OCI-LY3 (cell line): ENCODE measurements around the gene ID2.

Experiments used
- H2AFZ ChIP-seq: fragments of 200-600, 300-600 bp; shearing (Covaris generic); 2 replicates; pipeline ENCODE4 v1.6.0; 2014; ENCODE audit warnings: antibody characterized with exemption, low read depth, low read length
- H3K27ac ChIP-seq: fragments of 200-600, 300-600 bp; sonication (generic); 2 replicates; pipeline ENCODE4 v1.5.1; 2014; ENCODE audit warnings: mild to moderate bottlenecking, low read length, moderate library complexity, mixed read lengths
- H3K27me3 ChIP-seq: fragments of 200-600, 300-600 bp; sonication (generic); 2 replicates; pipeline ENCODE4 v1.6.1; 2014; ENCODE audit warnings: low read depth, low read length, mixed read lengths
- H3K36me3 ChIP-seq: fragments of 200-600, 300-600 bp; sonication (generic); replicated peaks from 2 replicates; pipeline ENCODE3; 2014; ENCODE audit warnings: low read depth, low read length, mixed read lengths
- H3K4me1 ChIP-seq: fragments of 300-600, 200-600 bp; sonication (generic); 2 replicates; pipeline ENCODE4 v1.6.1; 2014; ENCODE audit warnings: low read length, mixed read lengths
- H3K4me2 ChIP-seq: fragments of 200-600, 300-600 bp; sonication (generic); 2 replicates; pipeline ENCODE4 v1.6.1; 2014; ENCODE audit warnings: low read length, mixed read lengths
- H3K4me3 ChIP-seq: fragments of 300-600, 200-600 bp; sonication (generic); 2 replicates; pipeline ENCODE4 v1.5.1; 2014; ENCODE audit warnings: antibody characterized with exemption, mild to moderate bottlenecking, low read length, moderate library complexity
- H3K79me2 ChIP-seq: fragments of 300-600, 200-600 bp; shearing (Covaris generic); 2 replicates; pipeline ENCODE4 v1.6.1; 2014; ENCODE audit warnings: mild to moderate bottlenecking, low read length, mixed read lengths
- H3K9ac ChIP-seq: fragments of 300-600, 200-600 bp; shearing (Covaris generic); 2 replicates; pipeline ENCODE4 v1.6.0; 2014; ENCODE audit warnings: mild to moderate bottlenecking, low read length, moderate library complexity
- H3K9me3 ChIP-seq: fragments of 200-600, 300-600 bp; shearing (Covaris generic); 2 replicates; pipeline ENCODE4 v1.6.1; 2014; ENCODE audit warnings: low read length, mixed read lengths; ENCODE audit not compliant: insufficient read depth
- H4K20me1 ChIP-seq: fragments of 200-600, 300-600 bp; sonication (generic); 2 replicates; pipeline ENCODE4 v1.6.1; 2016; ENCODE audit warnings: low read length, mixed read lengths; ENCODE audit not compliant: insufficient read depth
- EZH2phosphoT487 ChIP-seq: fragments of 200-600 bp; shearing (Covaris generic); IDR thresholded peaks from 2 replicates; pipeline ENCODE4 v1.6.1; 2018; ENCODE audit warnings: antibody characterized with exemption, mixed run types, low read depth
- TF ChIP-seq, protein P1 (sequence below): fragments of 200-600, 300-600 bp; sonication (generic); IDR thresholded peaks from 2 replicates; pipeline ENCODE4 v1.5.1; 2014; ENCODE audit warnings: antibody characterized with exemption, low read length, low read depth

The ID2 gene

GRCh38 chr2:8643250-8643995, 38.4 kb upstream of the ID2 start:
- TF ChIP-seq, protein P1, sequence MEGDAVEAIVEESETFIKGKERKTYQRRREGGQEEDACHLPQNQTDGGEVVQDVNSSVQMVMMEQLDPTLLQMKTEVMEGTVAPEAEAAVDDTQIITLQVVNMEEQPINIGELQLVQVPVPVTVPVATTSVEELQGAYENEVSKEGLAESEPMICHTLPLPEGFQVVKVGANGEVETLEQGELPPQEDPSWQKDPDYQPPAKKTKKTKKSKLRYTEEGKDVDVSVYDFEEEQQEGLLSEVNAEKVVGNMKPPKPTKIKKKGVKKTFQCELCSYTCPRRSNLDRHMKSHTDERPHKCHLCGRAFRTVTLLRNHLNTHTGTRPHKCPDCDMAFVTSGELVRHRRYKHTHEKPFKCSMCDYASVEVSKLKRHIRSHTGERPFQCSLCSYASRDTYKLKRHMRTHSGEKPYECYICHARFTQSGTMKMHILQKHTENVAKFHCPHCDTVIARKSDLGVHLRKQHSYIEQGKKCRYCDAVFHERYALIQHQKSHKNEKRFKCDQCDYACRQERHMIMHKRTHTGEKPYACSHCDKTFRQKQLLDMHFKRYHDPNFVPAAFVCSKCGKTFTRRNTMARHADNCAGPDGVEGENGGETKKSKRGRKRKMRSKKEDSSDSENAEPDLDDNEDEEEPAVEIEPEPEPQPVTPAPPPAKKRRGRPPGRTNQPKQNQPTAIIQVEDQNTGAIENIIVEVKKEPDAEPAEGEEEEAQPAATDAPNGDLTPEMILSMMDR, result no peak
- no peak for TF ChIP-seq EZH2phosphoT487
- Histone ChIP-seq H3K9me3 (peaks cover 6% of the 10 kb centered on the region), H3K9ac (no peak overlapping the region), H3K4me3 (no peak overlapping the region), H3K27me3 (no peaks in the 10 kb centered on the region), H4K20me1 (no peaks in the 10 kb centered on the region), H2AFZ (no peak overlapping the region), H3K4me1 (no peaks in the 10 kb centered on the region), H3K36me3 (no peaks in the 10 kb centered on the region), H3K4me2 (no peak overlapping the region), H3K79me2 (no peaks in the 10 kb centered on the region), H3K27ac (no peak overlapping the region)

DNA sequence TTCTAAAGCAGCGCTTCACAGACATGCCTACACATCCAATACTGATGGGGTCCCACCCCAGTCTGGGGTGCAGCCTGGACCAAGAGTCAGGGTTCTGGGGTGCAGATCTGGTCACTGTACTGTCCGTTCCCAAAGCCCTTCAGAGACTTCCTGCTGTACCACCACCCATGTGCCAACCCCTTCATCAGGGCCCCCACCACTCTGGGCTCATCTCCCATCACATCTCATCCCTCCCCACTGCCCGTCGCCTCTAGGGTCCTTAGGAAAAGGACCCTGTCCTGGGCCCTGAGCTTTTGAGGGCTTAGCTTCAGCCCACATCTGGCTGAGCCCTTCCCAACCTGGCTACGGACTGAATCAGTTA, 37.9 kb upstream of the ID2 start:
- H3K36me3 ChIP-seq, result no peaks in the 10 kb centered on the region
- no peaks in the 10 kb centered on the region for H4K20me1 ChIP-seq
- no peak overlapping the region for H2AFZ ChIP-seq
- H3K79me2 ChIP-seq, result no peaks in the 10 kb centered on the region
- H3K9me3 ChIP-seq, result peaks cover 6% of the 10 kb centered on the region
- no peak overlapping the region for H3K27ac ChIP-seq
- H3K9ac ChIP-seq, result no peak overlapping the region
- H3K4me2 ChIP-seq, result no peak overlapping the region
- no peaks in the 10 kb centered on the region for H3K27me3 ChIP-seq
- TF ChIP-seq EZH2phosphoT487, result no peak
- TF ChIP-seq, protein P1, result no peak
- no peak overlapping the region for H3K4me3 ChIP-seq
- H3K4me1 ChIP-seq, result no peaks in the 10 kb centered on the region

DNA sequence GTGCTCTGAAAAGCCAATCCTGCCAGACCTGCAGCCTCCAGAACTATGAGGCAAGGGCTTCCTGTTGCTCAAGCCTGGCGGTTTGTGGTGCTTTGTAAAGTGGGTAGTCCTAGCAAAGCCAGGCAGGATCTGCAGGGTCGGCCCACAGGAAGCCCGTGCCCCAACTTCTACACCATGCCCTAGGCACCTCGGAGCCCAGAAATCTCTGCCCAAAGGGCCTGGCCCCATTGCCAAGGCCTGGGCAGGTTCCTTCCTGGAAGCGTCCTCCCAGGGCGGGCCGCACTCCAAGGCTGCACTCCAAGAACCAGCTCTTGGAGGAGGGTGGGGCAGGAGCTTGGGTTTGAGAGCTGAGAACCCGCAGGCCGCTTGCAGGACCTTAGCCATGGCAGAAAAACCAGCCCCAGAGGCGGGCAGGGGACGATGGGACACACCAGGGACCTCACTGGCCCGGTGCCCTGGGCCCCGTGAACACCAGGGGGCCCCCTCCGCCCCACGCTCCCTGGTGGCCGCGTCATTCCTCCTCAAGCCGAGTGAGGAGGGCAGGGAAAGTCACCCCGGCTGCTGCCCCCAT, 37.2 kb upstream of the ID2 start:
- H3K4me2 ChIP-seq, result no peak overlapping the region
- H2AFZ ChIP-seq, result no peak overlapping the region
- no peak overlapping the region for H3K27ac ChIP-seq

DNA sequence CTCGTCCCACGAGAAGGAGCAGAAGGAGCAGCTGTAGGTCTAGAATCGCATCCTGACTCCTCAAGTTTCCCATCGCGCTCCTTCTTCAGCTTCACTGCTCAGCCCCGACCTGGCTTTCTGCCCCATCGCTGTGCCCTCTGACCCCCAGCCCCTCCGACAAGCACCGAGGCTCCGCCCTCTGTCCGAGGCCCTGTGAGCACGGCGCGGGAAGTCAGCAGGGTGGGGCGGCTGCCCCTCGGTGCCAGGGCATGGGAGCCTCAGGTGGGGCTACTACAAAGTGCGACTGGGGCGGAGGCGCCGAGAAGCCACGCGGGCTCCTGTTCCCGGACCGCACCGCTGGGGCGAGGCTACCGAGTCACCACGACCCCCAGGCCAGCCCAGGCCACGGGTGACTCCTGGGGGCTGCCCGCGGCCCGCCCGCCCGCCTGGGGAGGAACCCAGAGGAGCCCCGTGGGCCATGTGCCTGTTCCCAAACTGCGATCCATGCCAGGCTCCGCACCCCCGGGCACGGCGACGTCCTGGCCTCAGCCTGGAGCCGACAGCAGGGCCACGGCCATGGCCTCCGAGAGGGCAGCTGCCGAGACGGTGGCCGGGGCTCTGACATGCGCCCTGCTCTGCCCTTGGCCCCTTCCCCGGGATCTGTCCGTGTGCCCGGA, 36.6 kb upstream of the ID2 start:
- H2AFZ ChIP-seq, result no peak overlapping the region
- H3K4me2 ChIP-seq, result no peak overlapping the region
- no peaks in the 10 kb centered on the region for H3K36me3 ChIP-seq
- TF ChIP-seq EZH2phosphoT487, result no peak
- TF ChIP-seq, protein P1, result no peak
- no peaks in the 10 kb centered on the region for H3K79me2 ChIP-seq
- H3K4me1 ChIP-seq, result no peaks in the 10 kb centered on the region
- no peak overlapping the region for H3K9ac ChIP-seq
- H3K9me3 ChIP-seq, result peaks cover 6% of the 10 kb centered on the region
- H3K4me3 ChIP-seq, result no peak overlapping the region
- no peaks in the 10 kb centered on the region for H3K27me3 ChIP-seq
- H3K27ac ChIP-seq, result no peak overlapping the region
- H4K20me1 ChIP-seq, result no peaks in the 10 kb centered on the region

More for the DNA sequence above, 37.2 kb upstream of the ID2 start:
- Histone ChIP-seq H3K27me3 (no peaks in the 10 kb centered on the region), H3K4me3 (no peak overlapping the region), H3K4me1 (no peaks in the 10 kb centered on the region), H3K9me3 (peaks cover 6% of the 10 kb centered on the region), H3K36me3 (no peaks in the 10 kb centered on the region), H3K79me2 (no peaks in the 10 kb centered on the region), H3K9ac (no peak overlapping the region), H4K20me1 (no peaks in the 10 kb centered on the region)
- no peak for TF ChIP-seq EZH2phosphoT487
- TF ChIP-seq, protein P1, result no peak
